Measurements from ENCODE around the gene UGT8. TPM values are rescaled to one million over a fixed set of nuclear protein-coding genes. Genes with fewer than 3 reads are reported as not detected.
A peak's percentile ranks its signal among the peaks of the same experiment; 100 is the strongest.
"Not testable (repeated sequence)": the region's sequence is repeated elsewhere in the genome, so short reads cannot be mapped to it uniquely, and the experiment has no call there.

UGT8 gene
- total RNA-seq, 1 experiment from 2014 or later: 18.2 TPM

GRCh38 chr4:114649908-114650307 lies 51.3 kb downstream of the UGT8 start:
- Histone ChIP-seq H3K27me3 (ENCODE audit: control insufficient read depth, insufficient read depth, low read length) (no peaks in the 10 kb centered on the region), H3K4me3 (ENCODE audit: insufficient read depth, low read depth, low read length) (no peak overlapping the region), H3K36me3 (replicated peaks; ENCODE audit: control insufficient read depth, insufficient read depth, low read length) (no peaks in the 10 kb centered on the region)
- DNase-seq: no peak

DNA sequence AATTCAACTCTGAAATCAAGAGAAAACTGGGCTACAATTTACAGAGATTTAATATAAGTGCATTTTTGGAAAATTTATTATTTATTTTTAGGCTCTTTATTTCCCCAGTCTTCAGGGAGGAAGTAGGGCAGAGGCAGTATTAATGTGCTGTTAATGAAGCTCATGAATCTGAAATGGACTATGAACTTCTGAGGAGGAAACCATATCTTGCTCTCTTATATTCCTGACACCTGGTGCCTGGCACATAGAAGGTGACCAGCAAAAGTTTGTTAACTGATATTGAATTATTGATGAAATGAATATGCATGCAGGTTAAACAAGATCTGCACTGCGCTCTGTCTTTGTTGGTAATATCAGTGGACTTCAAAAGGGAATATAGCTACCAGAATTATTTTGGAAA lies 55.1 kb downstream of the UGT8 start:
- no peak overlapping the region for H3K4me3 ChIP-seq (ENCODE audit: insufficient read depth, low read depth, low read length)
- H3K27me3 ChIP-seq (ENCODE audit: control insufficient read depth, insufficient read depth, low read length): no peaks in the 10 kb centered on the region
- no peaks in the 10 kb centered on the region for H3K36me3 ChIP-seq (replicated peaks; ENCODE audit: control insufficient read depth, insufficient read depth, low read length)
- DNase-seq: no peak

GRCh38 chr4:114654592-114654991 lies 56.0 kb downstream of the UGT8 start:
- no peak for DNase-seq
- Histone ChIP-seq H3K27me3 (ENCODE audit: control insufficient read depth, insufficient read depth, low read length) (no peaks in the 10 kb centered on the region), H3K36me3 (replicated peaks; ENCODE audit: control insufficient read depth, insufficient read depth, low read length) (no peaks in the 10 kb centered on the region), H3K4me3 (ENCODE audit: insufficient read depth, low read depth, low read length) (no peak overlapping the region)

- DNase-seq: no peak
- Histone ChIP-seq H3K36me3 (replicated peaks; ENCODE audit: control insufficient read depth, insufficient read depth, low read length) (no peaks in the 10 kb centered on the region), H3K27me3 (ENCODE audit: control insufficient read depth, insufficient read depth, low read length) (no peaks in the 10 kb centered on the region), H3K4me3 (ENCODE audit: insufficient read depth, low read depth, low read length) (no peak overlapping the region)
These were observed 59.6 kb downstream of the UGT8 start for GRCh38 chr4:114658179-114658578.

GRCh38 chr4:114658776-114659175 lies 60.2 kb downstream of the UGT8 start:
- no peak for DNase-seq
- H3K4me3 ChIP-seq (ENCODE audit: insufficient read depth, low read depth, low read length): no peak overlapping the region
- no peaks in the 10 kb centered on the region for H3K36me3 ChIP-seq (replicated peaks; ENCODE audit: control insufficient read depth, insufficient read depth, low read length)
- H3K27me3 ChIP-seq (ENCODE audit: control insufficient read depth, insufficient read depth, low read length): no peaks in the 10 kb centered on the region

- DNase-seq: peak; percentile 56
- H3K27me3 ChIP-seq (ENCODE audit: control insufficient read depth, insufficient read depth, low read length): no peaks in the 10 kb centered on the region
- no peaks in the 10 kb centered on the region for H3K36me3 ChIP-seq (replicated peaks; ENCODE audit: control insufficient read depth, insufficient read depth, low read length)
- no peak overlapping the region for H3K4me3 ChIP-seq (ENCODE audit: insufficient read depth, low read depth, low read length)
These were observed 60.9 kb downstream of the UGT8 start for GRCh38 chr4:114659386-114660008.

GRCh38 chr4:114663083-114663482 lies 64.5 kb downstream of the UGT8 start:
- Histone ChIP-seq H3K27me3 (ENCODE audit: control insufficient read depth, insufficient read depth, low read length) (no peaks in the 10 kb centered on the region), H3K4me3 (ENCODE audit: insufficient read depth, low read depth, low read length) (no peak overlapping the region), H3K36me3 (replicated peaks; ENCODE audit: control insufficient read depth, insufficient read depth, low read length) (no peaks in the 10 kb centered on the region)
- DNase-seq: no peak

GRCh38 chr4:114668577-114668976 lies 70.0 kb downstream of the UGT8 start:
- no peaks in the 10 kb centered on the region for H3K27me3 ChIP-seq (ENCODE audit: control insufficient read depth, insufficient read depth, low read length)
- DNase-seq: no peak
- no peaks in the 10 kb centered on the region for H3K36me3 ChIP-seq (replicated peaks; ENCODE audit: control insufficient read depth, insufficient read depth, low read length)
- no peak overlapping the region for H3K4me3 ChIP-seq (ENCODE audit: insufficient read depth, low read depth, low read length)

- H3K27me3 ChIP-seq (ENCODE audit: control insufficient read depth, insufficient read depth, low read length); DNase-seq; H3K36me3 ChIP-seq (replicated peaks; ENCODE audit: control insufficient read depth, insufficient read depth, low read length); H3K4me3 ChIP-seq (ENCODE audit: insufficient read depth, low read depth, low read length): not testable (repeated sequence)
These were observed 72.1 kb downstream of the UGT8 start for GRCh38 chr4:114670733-114671132.

GRCh38 chr4:114673306-114673705 lies 74.7 kb downstream of the UGT8 start:
- no peak for DNase-seq
- H3K27me3 ChIP-seq (ENCODE audit: control insufficient read depth, insufficient read depth, low read length): no peaks in the 10 kb centered on the region

GRCh38 chr4:114674080-114674479 lies 75.5 kb downstream of the UGT8 start:
- no peak for DNase-seq
- Histone ChIP-seq H3K36me3 (replicated peaks; ENCODE audit: control insufficient read depth, insufficient read depth, low read length) (no peaks in the 10 kb centered on the region), H3K4me3 (ENCODE audit: insufficient read depth, low read depth, low read length) (no peak overlapping the region), H3K27me3 (ENCODE audit: control insufficient read depth, insufficient read depth, low read length) (no peaks in the 10 kb centered on the region)

More at GRCh38 chr4:114673306-114673705, 74.7 kb downstream of the UGT8 start:
- Histone ChIP-seq H3K36me3 (replicated peaks; ENCODE audit: control insufficient read depth, insufficient read depth, low read length) (no peaks in the 10 kb centered on the region), H3K4me3 (ENCODE audit: insufficient read depth, low read depth, low read length) (no peak overlapping the region)

- H3K36me3 ChIP-seq (replicated peaks; ENCODE audit: control insufficient read depth, insufficient read depth, low read length): no peaks in the 10 kb centered on the region
- DNase-seq: no peak
- no peak overlapping the region for H3K4me3 ChIP-seq (ENCODE audit: insufficient read depth, low read depth, low read length)
- no peaks in the 10 kb centered on the region for H3K27me3 ChIP-seq (ENCODE audit: control insufficient read depth, insufficient read depth, low read length)
These were observed 78.9 kb downstream of the UGT8 start for GRCh38 chr4:114677346-114677979.

DNA sequence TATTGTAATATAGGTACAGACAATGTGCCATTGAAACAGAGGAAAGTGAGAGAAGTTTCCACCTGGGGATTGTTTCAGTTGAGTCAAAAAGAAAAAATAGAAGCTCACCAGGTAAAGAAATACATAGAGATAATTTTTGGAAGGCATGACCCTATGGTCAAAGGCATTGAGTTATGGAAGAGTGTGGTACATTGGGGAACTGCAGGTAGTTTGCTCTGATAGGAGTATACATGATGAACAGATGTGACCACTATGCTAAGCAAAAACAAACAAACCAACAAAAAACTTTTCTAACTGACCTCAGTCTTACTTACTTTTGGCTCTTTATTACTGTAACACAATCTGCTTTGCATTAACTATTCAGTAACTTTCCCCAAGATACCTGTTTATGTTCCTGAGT lies 85.9 kb downstream of the UGT8 start:
- H3K36me3 ChIP-seq (replicated peaks; ENCODE audit: control insufficient read depth, insufficient read depth, low read length): no peaks in the 10 kb centered on the region
- no peaks in the 10 kb centered on the region for H3K27me3 ChIP-seq (ENCODE audit: control insufficient read depth, insufficient read depth, low read length)
- no peak for DNase-seq
- no peak overlapping the region for H3K4me3 ChIP-seq (ENCODE audit: insufficient read depth, low read depth, low read length)

DNA sequence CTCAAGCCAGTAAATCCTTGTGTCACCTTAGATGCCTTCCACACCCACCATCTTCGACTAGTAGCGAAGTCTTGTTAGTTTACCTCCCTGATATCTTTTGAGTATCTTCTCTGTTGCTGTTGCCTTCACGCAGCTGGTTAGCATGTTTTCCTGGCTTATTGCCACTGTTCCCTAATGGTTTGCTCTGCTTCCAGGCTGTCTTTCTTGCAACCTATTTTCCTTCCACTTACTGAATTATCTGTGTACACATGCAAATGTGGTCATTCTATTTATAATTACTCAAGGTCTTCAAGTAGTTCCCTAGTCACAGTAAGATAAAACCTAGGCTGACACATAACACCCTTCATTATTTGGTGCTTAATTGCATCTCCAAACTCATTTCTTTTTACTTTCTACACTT lies 89.5 kb downstream of the UGT8 start:
- Histone ChIP-seq H3K27me3 (ENCODE audit: control insufficient read depth, insufficient read depth, low read length) (no peaks in the 10 kb centered on the region), H3K36me3 (replicated peaks; ENCODE audit: control insufficient read depth, insufficient read depth, low read length) (no peaks in the 10 kb centered on the region), H3K4me3 (ENCODE audit: insufficient read depth, low read depth, low read length) (no peak overlapping the region)
- DNase-seq: no peak

- no peak for DNase-seq
- H3K27me3 ChIP-seq (ENCODE audit: control insufficient read depth, insufficient read depth, low read length): no peaks in the 10 kb centered on the region
- H3K4me3 ChIP-seq (ENCODE audit: insufficient read depth, low read depth, low read length): no peak overlapping the region
- H3K36me3 ChIP-seq (replicated peaks; ENCODE audit: control insufficient read depth, insufficient read depth, low read length): no peaks in the 10 kb centered on the region
These were observed 92.0 kb downstream of the UGT8 start for GRCh38 chr4:114690571-114690970.

Measured in H7 (cell line).